H9 (cell line): Measurements from ENCODE around the gene CAMTA1. TPM values are rescaled to one million over a fixed set of nuclear protein-coding genes. Genes with fewer than 3 reads are reported as not detected.

ENCODE experiments used
- DNase-seq: peaks from one replicate; pipeline ENCODE4 v3.0.0-alpha.2; 2017
- H2AFZ ChIP-seq: one replicate; pipeline ENCODE4 v1.6.1; 2013; ENCODE audit warnings: mild to moderate bottlenecking, low read length, control low read depth, moderate library complexity
- H2AK5ac ChIP-seq: 2 replicates; pipeline ENCODE4 v1.6.1; 2013; ENCODE audit warnings: low read length, control low read depth, mixed read lengths; ENCODE audit not compliant: insufficient read length
- H2BK120ac ChIP-seq: one replicate; pipeline ENCODE4 v1.6.1; 2013; ENCODE audit warnings: low read depth, mild to moderate bottlenecking, low read length, control low read depth, inconsistent platforms; ENCODE audit not compliant: poor library complexity, severe bottlenecking
- H2BK12ac ChIP-seq: 2 replicates; pipeline ENCODE4 v1.6.1; 2013; ENCODE audit warnings: low read length, control low read depth, mixed read lengths, low read depth; ENCODE audit not compliant: insufficient read length
- H2BK15ac ChIP-seq: 2 replicates; pipeline ENCODE4 v1.6.1; 2013; ENCODE audit warnings: low read depth, low read length, control low read depth
- H2BK20ac ChIP-seq: one replicate; pipeline ENCODE4 v1.6.1; 2013; ENCODE audit warnings: low read depth, mild to moderate bottlenecking, low read length, control low read depth, inconsistent platforms; ENCODE audit not compliant: poor library complexity, severe bottlenecking
- H2BK5ac ChIP-seq: 2 replicates; pipeline ENCODE4 v1.6.1; 2013; ENCODE audit warnings: low read length, control low read depth, mixed read lengths; ENCODE audit not compliant: insufficient read length
- H3K14ac ChIP-seq: 2 replicates; pipeline ENCODE4 v1.6.1; 2013; ENCODE audit warnings: low read length, control low read depth; ENCODE audit not compliant: insufficient read depth
- H3K18ac ChIP-seq: 2 replicates; pipeline ENCODE4 v1.6.1; 2013; ENCODE audit warnings: low read depth, mild to moderate bottlenecking, mixed read lengths, low read length, control low read depth; ENCODE audit not compliant: insufficient read length
- H3K23ac ChIP-seq: 2 replicates; pipeline ENCODE4 v1.6.1; 2013; ENCODE audit warnings: low read length, control low read depth, mixed read lengths, low read depth; ENCODE audit not compliant: insufficient read length
- H3K23me2 ChIP-seq: 2 replicates; pipeline ENCODE4 v1.6.1; 2013; ENCODE audit warnings: low read depth, mild to moderate bottlenecking, mixed read lengths, low read length, control low read depth; ENCODE audit not compliant: insufficient read length, poor library complexity, severe bottlenecking
- H3K27ac ChIP-seq: 2 replicates; pipeline ENCODE4 v1.5.1; 2013; ENCODE audit warnings: low read length, control low read depth, mixed read lengths, low read depth; ENCODE audit not compliant: insufficient read length
- H3K27me3 ChIP-seq: 2 replicates; pipeline ENCODE4 v1.6.1; 2013; ENCODE audit warnings: low read length, control low read depth, inconsistent platforms; ENCODE audit not compliant: insufficient read depth
- H3K4ac ChIP-seq: 2 replicates; pipeline ENCODE4 v1.6.1; 2013; ENCODE audit warnings: low read depth, mild to moderate bottlenecking, control low read depth, inconsistent platforms, low read length, moderate library complexity
- H3K4me1 ChIP-seq: 2 replicates; pipeline ENCODE4 v1.6.1; 2013; ENCODE audit warnings: low read length, control low read depth, inconsistent platforms; ENCODE audit not compliant: insufficient read depth
- H3K4me2 ChIP-seq: 2 replicates; pipeline ENCODE4 v1.6.1; 2013; ENCODE audit warnings: low read length, control low read depth, mixed read lengths; ENCODE audit not compliant: insufficient read length, insufficient read depth
- H3K56ac ChIP-seq: 2 replicates; pipeline ENCODE4 v1.6.1; 2013; ENCODE audit warnings: low read depth, mild to moderate bottlenecking, mixed read lengths, low read length, control low read depth; ENCODE audit not compliant: insufficient read length
- H3K79me1 ChIP-seq: 2 replicates; pipeline ENCODE4 v1.6.1; 2013; ENCODE audit warnings: low read depth, mild to moderate bottlenecking, moderate library complexity, low read length, control low read depth, inconsistent platforms; ENCODE audit not compliant: insufficient read depth, poor library complexity, severe bottlenecking
- H3K79me2 ChIP-seq: 2 replicates; pipeline ENCODE4 v1.6.1; 2013; ENCODE audit warnings: low read length, control low read depth, inconsistent platforms; ENCODE audit not compliant: insufficient read depth
- H3K9ac ChIP-seq: 2 replicates; pipeline ENCODE4 v1.6.1; 2013; ENCODE audit warnings: low read length, control low read depth, mixed read lengths; ENCODE audit not compliant: insufficient read length; ENCODE audit errors: extremely low read depth
- H3K9me3 ChIP-seq: one replicate; pipeline ENCODE4 v1.6.1; 2013; ENCODE audit warnings: low read depth, low read length, inconsistent platforms; ENCODE audit not compliant: control insufficient read depth
- H3T11ph ChIP-seq: one replicate; pipeline ENCODE4 v1.6.1; 2013; ENCODE audit warnings: mild to moderate bottlenecking, low read length, control low read depth, inconsistent platforms
- H4K20me1 ChIP-seq: one replicate; pipeline ENCODE4 v1.6.1; 2013; ENCODE audit not compliant: control insufficient read depth, insufficient read length, insufficient read depth
- H4K5ac ChIP-seq: 2 replicates; pipeline ENCODE4 v1.6.1; 2013; ENCODE audit warnings: low read depth, mild to moderate bottlenecking, mixed read lengths, low read length, control low read depth; ENCODE audit not compliant: insufficient read length
- H4K8ac ChIP-seq: replicated peaks from 2 replicates; pipeline ENCODE4 v1.6.1; 2013; ENCODE audit warnings: low read length, control low read depth, mixed read lengths, low read depth; ENCODE audit not compliant: insufficient read length
- H4K91ac ChIP-seq: 2 replicates; pipeline ENCODE4 v1.6.1; 2013; ENCODE audit warnings: low read depth, mild to moderate bottlenecking, moderate library complexity, mixed read lengths, low read length, control low read depth; ENCODE audit not compliant: insufficient read length
- H3K27ac Mint-ChIP-seq, 3 experiments: 2 replicates in 2 of 3; 3 replicates in 1 of 3; pipeline ENCODE4 v1.8.0; 2020 to 2021; ENCODE audit warnings: mixed read lengths in 3 of 3, mild to moderate bottlenecking in 1 of 3, moderate library complexity in 1 of 3
- H3K27me3 Mint-ChIP-seq: 2 replicates; pipeline ENCODE4 v1.8.0; 2021; ENCODE audit warnings: low read depth, mild to moderate bottlenecking, moderate library complexity, mixed read lengths
- H3K36me3 Mint-ChIP-seq, 3 experiments: 2 replicates in 2 of 3; 3 replicates in 1 of 3; pipeline ENCODE4 v1.8.0; 2020 to 2021; ENCODE audit warnings: low read depth in 3 of 3, mixed read lengths in 3 of 3; ENCODE audit not compliant: insufficient read depth in 1 of 3
- H3K4me1 Mint-ChIP-seq, 2 experiments: 2 replicates each; pipeline ENCODE4 v1.8.0; 2020; ENCODE audit warnings: mixed read lengths in 2 of 2
- H3K4me3 Mint-ChIP-seq, 2 experiments: 2 replicates in 1 of 2; 3 replicates in 1 of 2; pipeline ENCODE4 v1.8.0; 2020 to 2021; ENCODE audit warnings: mild to moderate bottlenecking in 2 of 2, mixed read lengths in 2 of 2, moderate library complexity in 1 of 2
- H3K9me3 Mint-ChIP-seq, 2 experiments: 2 replicates in 1 of 2; 3 replicates in 1 of 2; pipeline ENCODE4 v1.8.0; 2020; ENCODE audit warnings: mild to moderate bottlenecking in 2 of 2, mixed read lengths in 2 of 2, moderate library complexity in 1 of 2
- CTCF ChIP-seq: fragments of 200-600 bp; sonication (generic); conservative IDR thresholded peaks from 3 replicates; pipeline ENCODE4 v1.8.0; 2021; ENCODE audit warnings: antibody characterized with exemption, mild to moderate bottlenecking
- WGBS: extraction: QIAGEN DNeasy Blood & Tissue Kit; methylation state at CpG from one replicate; pipeline ENCODE4 v1.1.7; 2013; ENCODE audit warnings: missing lambda C conversion rate, low lambda C conversion rate, mixed read lengths; ENCODE audit not compliant: insufficient read length; ENCODE audit errors: extremely low coverage; 5-methylcytosine and 5-hydroxymethylcytosine counted together
- total RNA-seq: library from RNA; stranded (reverse); gene quantifications from 2 replicates; pipeline ENCODE4 v1.2.1, GENCODE V29; 2021

Gene CAMTA1
- total RNA-seq, 1 experiment from 2014 or later = 115 TPM

DNA sequence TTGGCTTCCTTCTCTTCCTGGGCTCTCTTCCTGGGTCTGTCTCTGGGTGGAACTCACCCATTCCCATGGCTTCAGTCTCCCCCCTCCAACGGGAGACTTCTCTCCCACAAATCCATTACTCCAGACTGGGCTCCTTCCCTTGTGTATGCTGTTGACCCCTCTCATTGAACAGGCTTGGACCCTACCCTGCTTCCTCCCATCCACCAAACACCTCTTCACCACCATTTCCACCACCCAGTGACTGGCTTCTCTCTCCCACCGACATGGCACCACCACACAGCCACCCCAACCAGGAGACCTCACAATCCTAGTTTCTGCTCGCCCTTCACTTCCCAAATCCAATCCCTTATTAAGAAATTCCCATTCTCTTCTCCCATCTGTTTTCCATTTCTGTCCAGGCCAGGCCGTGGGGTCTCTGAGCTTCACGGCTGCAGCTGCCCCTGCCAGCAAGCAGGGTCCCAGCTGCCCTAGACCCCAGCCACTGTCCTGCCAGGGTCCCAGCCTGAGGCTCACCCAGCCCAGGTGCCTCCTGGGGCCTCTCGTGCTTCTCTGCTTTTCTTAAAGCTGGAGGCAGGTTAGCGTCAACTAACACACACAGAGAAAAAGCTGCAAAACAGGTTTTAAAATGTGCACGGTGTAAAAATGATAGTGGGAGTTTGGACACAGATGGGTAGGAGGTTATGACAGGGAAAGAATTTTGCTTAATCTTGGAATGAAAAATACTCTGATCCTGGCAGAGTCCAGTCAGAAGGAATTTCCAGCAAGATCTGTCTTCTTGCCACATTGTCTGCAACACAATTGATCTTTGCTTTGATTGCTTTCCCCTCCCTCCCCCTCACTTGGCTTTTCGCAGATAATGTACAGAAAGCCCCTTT is 602.0 kb downstream of the CAMTA1 start:
- peak; percentile 16 for DNase-seq
- no peaks in the 10 kb centered on the region for H3K9me3 Mint-ChIP-seq
- H3K4me3 Mint-ChIP-seq = no peak overlapping the region
- WGBS = no CpG with 5 or more reads among the region's 9 CpGs
- Histone ChIP-seq H3K4me2 (no peak overlapping the region), H3K79me1 (no peaks in the 10 kb centered on the region), H4K20me1 (no peaks in the 10 kb centered on the region), H3K18ac (no peak overlapping the region), H2BK12ac (no peak overlapping the region), H3K56ac (no peak overlapping the region), H3K23ac (no peak overlapping the region), H4K91ac (no peak overlapping the region), H3K27me3 (no peaks in the 10 kb centered on the region), H3K9ac (no peak overlapping the region), H2BK20ac (no peak overlapping the region), H3K14ac (no peak overlapping the region), H3T11ph (no peak overlapping the region), H3K79me2 (no peaks in the 10 kb centered on the region), H2BK5ac (no peak overlapping the region), H3K23me2 (no peaks in the 10 kb centered on the region), H2BK15ac (no peak overlapping the region), H4K5ac (no peak overlapping the region), H3K4me1 (no peaks in the 10 kb centered on the region), H3K27ac (no peak overlapping the region), H4K8ac (no peak overlapping the region), H3K9me3 (no peaks in the 10 kb centered on the region), H2AK5ac (no peak overlapping the region), H2BK120ac (no peak overlapping the region), H2AFZ (no peak overlapping the region), H3K4ac (no peak overlapping the region)
- H3K27ac Mint-ChIP-seq = peak overlapping the region in 1 of 3 experiments; percentile 9; a peak in 3 of 7 replicates
- H3K36me3 Mint-ChIP-seq = no peaks in the 10 kb centered on the region
- TF ChIP-seq CTCF = no peak
- H3K27me3 Mint-ChIP-seq = no peaks in the 10 kb centered on the region; the same call in 1 of the 2 replicates
- H3K4me1 Mint-ChIP-seq = peaks cover 17 to 34% of the 10 kb centered on the region in 2 experiments
